ENCODE measurements around the gene ZBTB42. TPM values are rescaled to one million over a fixed set of nuclear protein-coding genes. Genes with fewer than 3 reads are reported as not detected.
A peak's percentile ranks its signal among the peaks of the same experiment; 100 is the strongest.

Gene ZBTB42
- total RNA-seq, 6 donors from 2014 or later = 13.9 to 24.8 (median 20.9) TPM

DNA sequence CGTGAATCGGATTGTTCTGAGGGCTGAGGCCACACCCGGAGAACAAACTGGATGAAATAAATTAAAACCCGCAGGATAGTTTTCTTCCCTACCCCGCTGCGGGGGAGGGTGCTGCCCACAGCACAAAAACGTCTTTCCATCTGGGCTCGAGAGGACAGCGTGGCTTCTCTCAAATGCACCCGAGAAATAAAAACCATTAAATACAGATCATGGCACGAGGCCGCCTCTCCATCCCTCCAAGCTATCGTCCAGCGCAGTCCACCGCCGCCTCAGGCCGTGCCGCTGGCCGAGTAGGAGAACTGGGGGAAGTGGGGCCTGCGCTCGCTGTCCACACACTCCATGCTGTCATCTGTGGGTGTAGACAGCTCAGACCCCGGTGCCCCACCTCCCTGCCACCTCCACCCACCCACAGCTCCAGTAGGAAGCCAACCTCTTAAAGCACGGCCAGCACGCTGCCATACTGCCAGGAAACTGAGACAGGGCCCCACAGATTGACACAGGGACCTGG, 30.8 kb upstream of the ZBTB42 start:
- Histone ChIP-seq H3K4me3 (no peak overlapping the region), H3K9me3 (peaks cover 0 to 6% (median 3%) of the 10 kb centered on the region in 4 donors), H3K27ac (no peak overlapping the region), H3K27me3 (no peaks in the 10 kb centered on the region), H3K4me1 (peaks cover 10 to 28% (median 19%) of the 10 kb centered on the region in 4 donors), H3K36me3 (peaks cover 0 to 55% (median 49%) of the 10 kb centered on the region in 4 donors)
- ATAC-seq (ENCODE audit: low FRiP score in 2 of 2) = no peak
- WGBS, 2 donors = 84 to 91% methylated on average over 23 to 24 of the region's 24 CpGs
- TF ChIP-seq, protein P1, sequence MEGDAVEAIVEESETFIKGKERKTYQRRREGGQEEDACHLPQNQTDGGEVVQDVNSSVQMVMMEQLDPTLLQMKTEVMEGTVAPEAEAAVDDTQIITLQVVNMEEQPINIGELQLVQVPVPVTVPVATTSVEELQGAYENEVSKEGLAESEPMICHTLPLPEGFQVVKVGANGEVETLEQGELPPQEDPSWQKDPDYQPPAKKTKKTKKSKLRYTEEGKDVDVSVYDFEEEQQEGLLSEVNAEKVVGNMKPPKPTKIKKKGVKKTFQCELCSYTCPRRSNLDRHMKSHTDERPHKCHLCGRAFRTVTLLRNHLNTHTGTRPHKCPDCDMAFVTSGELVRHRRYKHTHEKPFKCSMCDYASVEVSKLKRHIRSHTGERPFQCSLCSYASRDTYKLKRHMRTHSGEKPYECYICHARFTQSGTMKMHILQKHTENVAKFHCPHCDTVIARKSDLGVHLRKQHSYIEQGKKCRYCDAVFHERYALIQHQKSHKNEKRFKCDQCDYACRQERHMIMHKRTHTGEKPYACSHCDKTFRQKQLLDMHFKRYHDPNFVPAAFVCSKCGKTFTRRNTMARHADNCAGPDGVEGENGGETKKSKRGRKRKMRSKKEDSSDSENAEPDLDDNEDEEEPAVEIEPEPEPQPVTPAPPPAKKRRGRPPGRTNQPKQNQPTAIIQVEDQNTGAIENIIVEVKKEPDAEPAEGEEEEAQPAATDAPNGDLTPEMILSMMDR (IDR thresholded peaks at IDR 0.05) = no peak
- TF ChIP-seq POLR2A (IDR thresholded peaks at IDR 0.05) (no peak), EP300 (IDR thresholded peaks at IDR 0.05) (no peak), POLR2AphosphoS5 (IDR thresholded peaks at IDR 0.05) (no peak)
- DNase-seq = peak in 1 of 2 donors; percentile 74

DNA sequence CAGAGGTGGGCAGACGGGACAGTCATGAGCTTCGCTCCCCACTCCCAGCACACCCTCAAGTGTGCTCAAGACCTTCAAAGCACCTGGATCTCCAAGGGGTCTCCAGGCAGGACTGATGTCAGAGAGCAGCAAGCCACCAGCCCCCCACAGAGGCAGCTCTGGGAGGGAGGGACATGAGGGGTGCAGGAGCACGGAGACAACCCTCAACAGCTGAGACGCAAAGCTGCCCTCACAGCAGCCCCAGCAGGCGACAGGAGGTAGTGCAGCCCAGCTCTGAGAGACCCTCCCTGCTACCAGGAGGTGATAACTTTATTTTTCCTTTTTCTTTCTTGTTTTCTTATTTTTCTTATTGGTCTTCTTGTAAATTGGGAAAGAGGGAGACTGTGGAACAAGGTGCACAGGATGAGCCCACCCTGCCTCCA, 30.0 kb upstream of the ZBTB42 start:
- H3K27me3 ChIP-seq = no peaks in the 10 kb centered on the region
- H3K9me3 ChIP-seq = peaks cover 0 to 5% (median 2%) of the 10 kb centered on the region in 4 donors
- DNase-seq (no peak), ATAC-seq (ENCODE audit: low FRiP score in 2 of 2) (no peak)
- peaks cover 0 to 60% (median 52%) of the 10 kb centered on the region in 4 donors for H3K36me3 ChIP-seq
- H3K4me3 ChIP-seq = no peak overlapping the region
- TF ChIP-seq POLR2AphosphoS5 (IDR thresholded peaks at IDR 0.05) = no peak
- TF ChIP-seq, protein P1 (IDR thresholded peaks at IDR 0.05) = peak in 4 of 6 experiments; percentile 33 to 54 (median 44)
- WGBS, 2 donors = 96 to 97% methylated on average over 5 of the region's 5 CpGs
- peaks cover 10 to 31% (median 23%) of the 10 kb centered on the region in 4 donors for H3K4me1 ChIP-seq
- no peak overlapping the region for H3K27ac ChIP-seq

DNA sequence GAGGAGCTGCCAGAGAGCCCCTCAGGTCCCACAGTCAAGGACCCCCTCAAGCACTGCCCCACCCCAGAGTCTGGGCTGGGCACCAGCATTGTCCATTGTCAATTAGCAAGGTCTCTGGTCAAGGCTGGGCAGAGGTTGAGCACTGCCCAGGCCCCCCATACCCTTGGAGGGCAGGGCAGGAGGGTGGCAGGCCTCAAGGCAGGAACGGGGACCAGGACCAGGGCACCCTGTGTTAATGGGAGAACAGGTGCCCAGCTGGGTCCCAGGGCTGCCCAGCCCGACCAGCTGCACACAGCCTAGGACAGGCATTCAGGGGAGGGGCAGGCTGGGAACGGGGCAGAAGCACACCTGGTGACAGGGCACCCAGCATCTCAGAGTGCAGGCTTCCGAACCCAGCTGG, 29.5 kb upstream of the ZBTB42 start:
- peaks cover 0 to 5% (median 0%) of the 10 kb centered on the region in 4 donors for H3K9me3 ChIP-seq
- ATAC-seq (ENCODE audit: low FRiP score in 2 of 2) (no peak), DNase-seq (peak in 1 of 2 donors; percentile 47)
- H3K27ac ChIP-seq = no peak overlapping the region
- TF ChIP-seq POLR2A (IDR thresholded peaks at IDR 0.05) = no peak
- TF ChIP-seq EP300 (IDR thresholded peaks at IDR 0.05) = no peak
- TF ChIP-seq, protein P1 (IDR thresholded peaks at IDR 0.05) = no peak
- TF ChIP-seq POLR2AphosphoS5 (IDR thresholded peaks at IDR 0.05) = no peak
- H3K4me3 ChIP-seq = no peak overlapping the region
- H3K27me3 ChIP-seq = no peaks in the 10 kb centered on the region
- peaks cover 10 to 31% (median 23%) of the 10 kb centered on the region in 4 donors for H3K4me1 ChIP-seq
- WGBS, 2 donors = 100% methylated on average over 3 of the region's 4 CpGs; no CpG with 5 or more reads in 1 of the 2 donors
- peaks cover 0 to 62% (median 54%) of the 10 kb centered on the region in 4 donors for H3K36me3 ChIP-seq

DNA sequence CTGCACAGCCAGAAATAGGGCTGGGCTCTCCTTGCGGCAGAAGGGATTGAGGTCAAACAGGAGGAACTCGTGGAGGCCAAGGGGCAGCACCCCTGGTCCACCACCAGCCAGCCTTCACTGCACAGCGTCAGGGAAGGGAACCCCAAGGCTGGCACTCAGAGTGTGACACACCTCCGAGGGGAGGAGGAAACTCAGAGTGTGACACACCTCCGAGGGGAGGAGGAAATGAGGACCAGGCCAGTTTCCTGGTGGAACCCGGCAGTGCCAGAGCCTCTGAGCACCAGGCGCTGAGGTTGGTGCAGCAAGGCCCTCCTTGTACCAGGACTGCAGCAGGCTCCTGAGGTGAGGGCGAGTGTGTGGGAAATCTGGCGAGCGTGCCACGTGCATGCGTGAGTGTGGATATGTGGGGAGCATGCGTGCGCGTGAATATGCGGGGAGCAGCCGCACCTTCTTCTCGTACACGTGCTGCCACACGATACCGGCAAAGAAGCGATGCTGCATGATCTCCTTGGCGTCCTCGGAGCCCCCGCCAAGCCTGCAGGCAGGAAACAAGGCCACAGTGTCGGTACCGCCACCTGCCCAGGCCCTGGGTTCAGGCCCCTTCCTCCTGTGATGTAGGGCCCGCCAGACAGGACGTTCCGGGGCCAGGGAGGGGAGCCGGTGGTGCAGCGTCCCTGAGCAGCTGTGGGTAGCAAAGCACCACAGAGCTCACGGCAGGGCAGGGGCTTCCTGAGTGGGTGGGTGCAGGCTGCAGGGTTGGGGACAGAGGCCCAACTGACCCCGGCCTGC, 28.8 kb upstream of the ZBTB42 start:
- no peak overlapping the region for H3K27ac ChIP-seq
- H3K9me3 ChIP-seq = peaks cover 0 to 5% (median 0%) of the 10 kb centered on the region in 4 donors
- no peak for ATAC-seq (ENCODE audit: low FRiP score in 2 of 2)
- 84 to 89% methylated on average over 29 to 32 of the region's 34 CpGs for WGBS, 2 donors
- peaks cover 0 to 70% (median 60%) of the 10 kb centered on the region in 4 donors for H3K36me3 ChIP-seq
- no peak overlapping the region for H3K4me3 ChIP-seq
- DNase-seq = peak in 1 of 2 donors; percentile 71
- H3K4me1 ChIP-seq = peaks cover 10 to 30% (median 25%) of the 10 kb centered on the region in 4 donors
- H3K27me3 ChIP-seq = no peaks in the 10 kb centered on the region
- TF ChIP-seq POLR2A (IDR thresholded peaks at IDR 0.05) (no peak), POLR2AphosphoS5 (IDR thresholded peaks at IDR 0.05) (no peak), EP300 (IDR thresholded peaks at IDR 0.05) (no peak)
- TF ChIP-seq, protein P1 (IDR thresholded peaks at IDR 0.05) = no peak
